HepG2 (cell line): ENCODE data around the gene AMN. TPM values are rescaled to one million over a fixed set of nuclear protein-coding genes. Genes with fewer than 3 reads are reported as not detected.

Source experiments
- ATAC-seq: fragments of 200-7000 bp; cut with Tn5 transposase; 3 replicates; pipeline ENCODE4 v1.9.1; 2020; ENCODE audit warnings: mild to moderate bottlenecking, moderate library complexity
- BruUV-seq: library from RNA; stranded (reverse); fragments of 400-500 nt; replicated peaks from 2 replicates; lab custom pipeline; 2021; lab: Mats Ljungman, UMichigan
- CTCF ChIA-PET: fragments of 300-600 bp; formaldehyde crosslinking; extraction: SDS; loops from one replicate; lab custom pipeline; 2021; ENCODE audit warnings: low total read pairs, inconsistent platforms, low intra/inter-chr PET ratio; lab: Yijun Ruan, JAX
- POLR2A ChIA-PET: fragments of 350-600 bp; sonication (Branson Sonifier 250); formaldehyde crosslinking; loops from one replicate; lab custom pipeline; 2020; ENCODE audit warnings: antibody characterized with exemption, inconsistent platforms; lab: Yijun Ruan, JAX
- DNase-seq: peaks from one replicate; pipeline ENCODE4 v3.0.0-alpha.2; 2015; ENCODE audit warnings: low spot score
- FAIRE-seq: peaks from 3 replicates; lab custom pipeline; 2011; peaks lifted over from hg19 to GRCh38; lab: Jason Lieb, UNC
- H2AFZ ChIP-seq: one replicate; pipeline ENCODE4 v1.6.1; 2011; ENCODE audit warnings: low read length, inconsistent platforms
- H3K27ac ChIP-seq: fragments of 300-600 bp; 3 replicates; pipeline ENCODE4 v1.8.0; 2011; ENCODE audit warnings: mixed run types, mild to moderate bottlenecking, mixed read lengths, low read length, inconsistent platforms; ENCODE audit not compliant: insufficient read depth; ENCODE audit errors: extremely low read length
- H3K27me3 ChIP-seq, 2 experiments: fragments of 200-600 bp in 1 of 2; 2 replicates in 1 of 2; 3 replicates in 1 of 2; pipeline versions ENCODE4 v1.6.0 to v1.8.0; 2011; ENCODE audit warnings: low read length in 2 of 2, mild to moderate bottlenecking in 2 of 2, moderate library complexity in 2 of 2, inconsistent platforms in 1 of 2; ENCODE audit not compliant: insufficient read depth in 2 of 2, control insufficient read depth in 1 of 2
- H3K36me3 ChIP-seq, 2 experiments: fragments of 200-600 bp in 1 of 2; replicated peaks in 1 of 2; 2 replicates in 1 of 2; 3 replicates in 1 of 2; pipeline versions ENCODE4 v1.5.1 to v1.8.0; 2011; ENCODE audit warnings: low read length in 2 of 2, inconsistent platforms in 1 of 2; ENCODE audit not compliant: insufficient read depth in 2 of 2, control insufficient read depth in 1 of 2
- H3K4me1 ChIP-seq: 2 replicates; pipeline ENCODE4 v1.5.1; 2012; ENCODE audit warnings: low read length, inconsistent platforms; ENCODE audit not compliant: insufficient read depth
- H3K4me2 ChIP-seq: 2 replicates; pipeline ENCODE4 v1.6.0; 2011; ENCODE audit warnings: low read depth, low read length, inconsistent platforms
- H3K4me3 ChIP-seq, 3 experiments: fragments of 200-600 bp in 1 of 3; sonication (generic), shearing (Covaris generic) in 1 of 3; replicated peaks in 1 of 3; 2 replicates each; pipeline ENCODE4 v1.5.1; 2011 to 2016; ENCODE audit warnings: low read length in 3 of 3, inconsistent platforms in 2 of 3, low read depth in 2 of 3, mild to moderate bottlenecking in 2 of 3, control low read depth in 1 of 3, mixed read lengths in 1 of 3; ENCODE audit not compliant: insufficient read depth in 1 of 3
- H3K79me2 ChIP-seq: one replicate; pipeline ENCODE4 v1.6.1; 2011; ENCODE audit warnings: low read length, inconsistent platforms; ENCODE audit not compliant: insufficient read depth
- H3K9ac ChIP-seq: 2 replicates; pipeline ENCODE4 v1.6.0; 2011; ENCODE audit warnings: mild to moderate bottlenecking, low read depth, low read length, inconsistent platforms; ENCODE audit not compliant: insufficient read depth
- H3K9me3 ChIP-seq: 2 replicates; pipeline ENCODE4 v1.5.1; 2012; ENCODE audit warnings: mild to moderate bottlenecking, low read length
- H4K20me1 ChIP-seq: 2 replicates; pipeline ENCODE4 v1.6.0; 2011; ENCODE audit warnings: inconsistent platforms, mild to moderate bottlenecking, low read length, moderate library complexity; ENCODE audit not compliant: insufficient read depth
- ATF7-NPFF ChIP-seq: sonication (generic); formaldehyde crosslinking; IDR thresholded peaks from 2 replicates; pipeline ENCODE4 v1.8.1; 2023; ENCODE audit warnings: mild to moderate bottlenecking, low read depth, missing genetic modification reagents, moderate library complexity
- CHD4 ChIP-seq: fragments of 200-600 bp; sonication (generic); IDR thresholded peaks from 2 replicates; pipeline ENCODE4 v1.7.0; 2017; ENCODE audit warnings: mild to moderate bottlenecking, low read length, borderline replicate concordance
- NFYC ChIP-seq: IDR thresholded peaks from 2 replicates; pipeline ENCODE4 v1.6.1; 2016; ENCODE audit warnings: missing genetic modification reagents, missing compliant biosample characterization
- SCMH1 ChIP-seq: sonication (generic); formaldehyde crosslinking; IDR thresholded peaks from 2 replicates; pipeline ENCODE4 v1.9.0; 2021; ENCODE audit warnings: missing genetic modification reagents, mild to moderate bottlenecking, borderline replicate concordance
- TSC22D2 ChIP-seq: sonication (generic); formaldehyde crosslinking; IDR thresholded peaks from 2 replicates; pipeline ENCODE4 v1.5.1; 2020; ENCODE audit warnings: missing genetic modification reagents, mild to moderate bottlenecking, borderline replicate concordance
- ZNF546 ChIP-seq: sonication (generic); formaldehyde crosslinking; conservative IDR thresholded peaks from 2 replicates; pipeline ENCODE4 v1.8.1; 2023; ENCODE audit warnings: mild to moderate bottlenecking, missing genetic modification reagents
- WGBS: methylation state at CpG from one replicate; pipeline ENCODE4 v1.1.6; 2017; ENCODE audit warnings: low lambda C conversion rate; 5-methylcytosine and 5-hydroxymethylcytosine counted together
- in situ Hi-C: cut with HindIII; loops from 2 replicates; pipeline ENCODE4 v1.10.0; 2017; ENCODE audit warnings: low pct_unique_long_range_greater_than_20kb; ENCODE audit not compliant: extremely low pct_ligation_motif_present
- intact Hi-C: fragments of 100-400 bp; cut with micrococcal nuclease; formaldehyde crosslinking; loops from one replicate; pipeline ENCODE4 v1.10.0; 2022; ENCODE audit not compliant: unreplicated experiment
- polyA plus RNA-seq, 8 experiments: library from polyadenylated mRNA; depleted of rRNA in 3 of 8; stranded (reverse) in 7 of 8; unstranded in 1 of 8; fragments of >200 nt; fragmentation: Illumina TruSeq in 4 of 8; extraction: Trizol in 4 of 8; gene quantifications; 2 replicates each; pipeline versions ENCODE4 v1.2.1 to v1.2.3, GENCODE V29; 2011 to 2016; ENCODE audit warnings: low read depth in 4 of 8, missing spikeins in 1 of 8, mixed read lengths in 1 of 8; ENCODE audit not compliant: insufficient read depth in 1 of 8
- total RNA-seq, 5 experiments: library from RNA; depleted of rRNA; stranded (reverse); fragments of >200 nt; fragmentation: Illumina TruSeq; extraction: Trizol; gene quantifications; 2 replicates each; pipeline ENCODE4 v1.2.3, GENCODE V29; 2016; ENCODE audit warnings: low read depth in 1 of 5
- TF ChIP-seq, protein P1 (sequence below): sonication (generic); formaldehyde crosslinking; IDR thresholded peaks from 2 replicates; pipeline ENCODE4 v1.5.0; 2020; ENCODE audit warnings: missing genetic modification reagents
- TF ChIP-seq, protein P2 (sequence below): sonication (generic); formaldehyde crosslinking; IDR thresholded peaks from 2 replicates; pipeline ENCODE4 v1.5.0; 2020; ENCODE audit warnings: missing genetic modification reagents, mild to moderate bottlenecking, borderline replicate concordance
- TF ChIP-seq, protein P3 (sequence below): sonication (generic); formaldehyde crosslinking; IDR thresholded peaks from 2 replicates; pipeline ENCODE4 v1.4.0; 2020; ENCODE audit warnings: missing genetic modification reagents, borderline replicate concordance
- TF ChIP-seq, protein P4 (sequence below): sonication (generic); formaldehyde crosslinking; IDR thresholded peaks from 2 replicates; pipeline ENCODE4 v1.5.1; 2020; ENCODE audit warnings: mild to moderate bottlenecking, missing genetic modification reagents, moderate library complexity
- TF ChIP-seq, protein P5 (sequence below): sonication (generic); formaldehyde crosslinking; IDR thresholded peaks from 2 replicates; pipeline ENCODE4 v1.5.0; 2020; ENCODE audit warnings: missing genetic modification reagents
- TF ChIP-seq, protein P6 (sequence below): IDR thresholded peaks from 2 replicates; pipeline ENCODE4 v1.6.1; 2018; ENCODE audit warnings: missing genetic modification reagents

AMN gene
- total and polyA plus RNA-seq, 2 of the 13 experiments (the other 11 are each of a cell fraction or from before 2014, with no cell fraction given), result 9.8 to 33.1 TPM

DNA sequence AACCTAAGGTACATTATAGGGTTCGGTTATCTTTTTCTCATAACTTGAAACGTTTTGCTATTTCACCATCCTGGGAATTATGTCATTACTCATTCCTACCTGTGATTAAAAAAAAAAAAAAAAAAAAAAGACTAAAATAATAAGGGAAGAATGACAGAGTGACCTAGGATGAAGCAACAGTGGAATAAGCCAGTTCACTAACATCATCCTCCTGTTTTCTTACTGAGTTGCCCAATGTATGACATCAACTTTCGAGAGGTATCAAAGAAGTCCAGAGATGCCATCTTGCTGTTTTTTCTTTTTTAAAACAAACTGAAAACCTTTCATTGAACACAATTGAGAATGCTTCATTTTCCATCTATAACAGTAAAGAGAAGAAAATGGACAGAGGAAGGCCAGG is 42.8 kb downstream of the AMN start:
- H4K20me1 ChIP-seq, result no peaks in the 10 kb centered on the region
- ATAC-seq (no peak), FAIRE-seq (no peak), DNase-seq (no peak)
- H3K36me3 ChIP-seq, result peaks cover 31 to 79% of the 10 kb centered on the region in 2 experiments
- ChIA-PET CTCF (no interaction called here), POLR2A (no interaction called here)
- H3K27ac ChIP-seq, result no peak overlapping the region
- no peaks in the 10 kb centered on the region for H3K27me3 ChIP-seq
- no peak overlapping the region for H3K4me2 ChIP-seq
- no peak overlapping the region for H2AFZ ChIP-seq
- no TSS peak for BruUV-seq
- no peak overlapping the region for H3K9ac ChIP-seq
- no peaks in the 10 kb centered on the region for H3K9me3 ChIP-seq
- H3K4me1 ChIP-seq, result no peaks in the 10 kb centered on the region
- no peak overlapping the region for H3K4me3 ChIP-seq
- WGBS, result 88% methylated on average over 3 of the region's 3 CpGs
- no peaks in the 10 kb centered on the region for H3K79me2 ChIP-seq
- intact Hi-C loops (no loop called here), in situ Hi-C loops (no loop called here)
- TF ChIP-seq CHD4 (no peak), NFYC (CRISPR knock-in tag) (no peak), SCMH1 (no peak), ATF7-NPFF (CRISPR knock-in tag) (no peak), TSC22D2 (CRISPR knock-in tag) (no peak), ZNF546 (CRISPR knock-in tag) (no peak)
- TF ChIP-seq, protein P1, sequence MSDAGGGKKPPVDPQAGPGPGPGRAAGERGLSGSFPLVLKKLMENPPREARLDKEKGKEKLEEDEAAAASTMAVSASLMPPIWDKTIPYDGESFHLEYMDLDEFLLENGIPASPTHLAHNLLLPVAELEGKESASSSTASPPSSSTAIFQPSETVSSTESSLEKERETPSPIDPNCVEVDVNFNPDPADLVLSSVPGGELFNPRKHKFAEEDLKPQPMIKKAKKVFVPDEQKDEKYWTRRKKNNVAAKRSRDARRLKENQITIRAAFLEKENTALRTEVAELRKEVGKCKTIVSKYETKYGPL (CRISPR knock-in tag), result no peak
- TF ChIP-seq, protein P2, sequence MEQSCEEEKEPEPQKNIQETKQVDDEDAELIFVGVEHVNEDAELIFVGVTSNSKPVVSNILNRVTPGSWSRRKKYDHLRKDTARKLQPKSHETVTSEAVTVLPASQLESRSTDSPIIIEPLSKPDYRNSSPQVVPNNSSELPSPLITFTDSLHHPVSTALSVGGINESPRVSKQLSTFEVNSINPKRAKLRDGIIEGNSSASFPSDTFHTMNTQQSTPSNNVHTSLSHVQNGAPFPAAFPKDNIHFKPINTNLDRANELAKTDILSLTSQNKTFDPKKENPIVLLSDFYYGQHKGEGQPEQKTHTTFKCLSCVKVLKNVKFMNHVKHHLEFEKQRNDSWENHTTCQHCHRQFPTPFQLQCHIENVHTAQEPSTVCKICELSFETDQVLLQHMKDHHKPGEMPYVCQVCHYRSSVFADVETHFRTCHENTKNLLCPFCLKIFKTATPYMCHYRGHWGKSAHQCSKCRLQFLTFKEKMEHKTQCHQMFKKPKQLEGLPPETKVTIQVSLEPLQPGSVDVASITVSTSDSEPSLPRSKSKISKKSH (CRISPR knock-in tag), result no peak
- TF ChIP-seq, protein P3, sequence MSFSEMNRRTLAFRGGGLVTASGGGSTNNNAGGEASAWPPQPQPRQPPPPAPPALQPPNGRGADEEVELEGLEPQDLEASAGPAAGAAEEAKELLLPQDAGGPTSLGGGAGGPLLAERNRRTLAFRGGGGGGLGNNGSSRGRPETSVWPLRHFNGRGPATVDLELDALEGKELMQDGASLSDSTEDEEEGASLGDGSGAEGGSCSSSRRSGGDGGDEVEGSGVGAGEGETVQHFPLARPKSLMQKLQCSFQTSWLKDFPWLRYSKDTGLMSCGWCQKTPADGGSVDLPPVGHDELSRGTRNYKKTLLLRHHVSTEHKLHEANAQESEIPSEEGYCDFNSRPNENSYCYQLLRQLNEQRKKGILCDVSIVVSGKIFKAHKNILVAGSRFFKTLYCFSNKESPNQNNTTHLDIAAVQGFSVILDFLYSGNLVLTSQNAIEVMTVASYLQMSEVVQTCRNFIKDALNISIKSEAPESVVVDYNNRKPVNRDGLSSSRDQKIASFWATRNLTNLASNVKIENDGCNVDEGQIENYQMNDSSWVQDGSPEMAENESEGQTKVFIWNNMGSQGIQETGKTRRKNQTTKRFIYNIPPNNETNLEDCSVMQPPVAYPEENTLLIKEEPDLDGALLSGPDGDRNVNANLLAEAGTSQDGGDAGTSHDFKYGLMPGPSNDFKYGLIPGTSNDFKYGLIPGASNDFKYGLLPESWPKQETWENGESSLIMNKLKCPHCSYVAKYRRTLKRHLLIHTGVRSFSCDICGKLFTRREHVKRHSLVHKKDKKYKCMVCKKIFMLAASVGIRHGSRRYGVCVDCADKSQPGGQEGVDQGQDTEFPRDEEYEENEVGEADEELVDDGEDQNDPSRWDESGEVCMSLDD, result no peak
- TF ChIP-seq, protein P4, sequence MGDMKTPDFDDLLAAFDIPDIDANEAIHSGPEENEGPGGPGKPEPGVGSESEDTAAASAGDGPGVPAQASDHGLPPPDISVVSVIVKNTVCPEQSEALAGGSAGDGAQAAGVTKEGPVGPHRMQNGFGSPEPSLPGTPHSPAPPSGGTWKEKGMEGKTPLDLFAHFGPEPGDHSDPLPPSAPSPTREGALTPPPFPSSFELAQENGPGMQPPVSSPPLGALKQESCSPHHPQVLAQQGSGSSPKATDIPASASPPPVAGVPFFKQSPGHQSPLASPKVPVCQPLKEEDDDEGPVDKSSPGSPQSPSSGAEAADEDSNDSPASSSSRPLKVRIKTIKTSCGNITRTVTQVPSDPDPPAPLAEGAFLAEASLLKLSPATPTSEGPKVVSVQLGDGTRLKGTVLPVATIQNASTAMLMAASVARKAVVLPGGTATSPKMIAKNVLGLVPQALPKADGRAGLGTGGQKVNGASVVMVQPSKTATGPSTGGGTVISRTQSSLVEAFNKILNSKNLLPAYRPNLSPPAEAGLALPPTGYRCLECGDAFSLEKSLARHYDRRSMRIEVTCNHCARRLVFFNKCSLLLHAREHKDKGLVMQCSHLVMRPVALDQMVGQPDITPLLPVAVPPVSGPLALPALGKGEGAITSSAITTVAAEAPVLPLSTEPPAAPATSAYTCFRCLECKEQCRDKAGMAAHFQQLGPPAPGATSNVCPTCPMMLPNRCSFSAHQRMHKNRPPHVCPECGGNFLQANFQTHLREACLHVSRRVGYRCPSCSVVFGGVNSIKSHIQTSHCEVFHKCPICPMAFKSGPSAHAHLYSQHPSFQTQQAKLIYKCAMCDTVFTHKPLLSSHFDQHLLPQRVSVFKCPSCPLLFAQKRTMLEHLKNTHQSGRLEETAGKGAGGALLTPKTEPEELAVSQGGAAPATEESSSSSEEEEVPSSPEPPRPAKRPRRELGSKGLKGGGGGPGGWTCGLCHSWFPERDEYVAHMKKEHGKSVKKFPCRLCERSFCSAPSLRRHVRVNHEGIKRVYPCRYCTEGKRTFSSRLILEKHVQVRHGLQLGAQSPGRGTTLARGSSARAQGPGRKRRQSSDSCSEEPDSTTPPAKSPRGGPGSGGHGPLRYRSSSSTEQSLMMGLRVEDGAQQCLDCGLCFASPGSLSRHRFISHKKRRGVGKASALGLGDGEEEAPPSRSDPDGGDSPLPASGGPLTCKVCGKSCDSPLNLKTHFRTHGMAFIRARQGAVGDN (CRISPR knock-in tag), result no peak
- TF ChIP-seq, protein P5, sequence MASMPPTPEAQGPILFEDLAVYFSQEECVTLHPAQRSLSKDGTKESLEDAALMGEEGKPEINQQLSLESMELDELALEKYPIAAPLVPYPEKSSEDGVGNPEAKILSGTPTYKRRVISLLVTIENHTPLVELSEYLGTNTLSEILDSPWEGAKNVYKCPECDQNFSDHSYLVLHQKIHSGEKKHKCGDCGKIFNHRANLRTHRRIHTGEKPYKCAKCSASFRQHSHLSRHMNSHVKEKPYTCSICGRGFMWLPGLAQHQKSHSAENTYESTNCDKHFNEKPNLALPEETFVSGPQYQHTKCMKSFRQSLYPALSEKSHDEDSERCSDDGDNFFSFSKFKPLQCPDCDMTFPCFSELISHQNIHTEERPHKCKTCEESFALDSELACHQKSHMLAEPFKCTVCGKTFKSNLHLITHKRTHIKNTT (CRISPR knock-in tag), result no peak
- TF ChIP-seq, protein P6, sequence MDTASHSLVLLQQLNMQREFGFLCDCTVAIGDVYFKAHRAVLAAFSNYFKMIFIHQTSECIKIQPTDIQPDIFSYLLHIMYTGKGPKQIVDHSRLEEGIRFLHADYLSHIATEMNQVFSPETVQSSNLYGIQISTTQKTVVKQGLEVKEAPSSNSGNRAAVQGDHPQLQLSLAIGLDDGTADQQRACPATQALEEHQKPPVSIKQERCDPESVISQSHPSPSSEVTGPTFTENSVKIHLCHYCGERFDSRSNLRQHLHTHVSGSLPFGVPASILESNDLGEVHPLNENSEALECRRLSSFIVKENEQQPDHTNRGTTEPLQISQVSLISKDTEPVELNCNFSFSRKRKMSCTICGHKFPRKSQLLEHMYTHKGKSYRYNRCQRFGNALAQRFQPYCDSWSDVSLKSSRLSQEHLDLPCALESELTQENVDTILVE (CRISPR knock-in tag), result no peak
